BLaER1 (cell line): ENCODE data around the gene HSF2.

Experiments
- H3K27ac ChIP-seq: shearing (Covaris generic); formaldehyde crosslinking; 2 replicates; pipeline ENCODE4 v1.8.1; 2022
- H3K27me3 ChIP-seq: shearing (Covaris generic); formaldehyde crosslinking; 2 replicates; pipeline ENCODE4 v1.8.1; 2022
- H3K36me3 ChIP-seq: shearing (Covaris generic); formaldehyde crosslinking; 2 replicates; pipeline ENCODE4 v1.8.1; 2022
- H3K4me1 ChIP-seq: shearing (Covaris generic); formaldehyde crosslinking; 2 replicates; pipeline ENCODE4 v1.8.1; 2022
- H3K4me2 ChIP-seq: shearing (Covaris generic); formaldehyde crosslinking; 2 replicates; pipeline ENCODE4 v1.8.1; 2022
- H3K4me3 ChIP-seq: shearing (Covaris generic); formaldehyde crosslinking; 2 replicates; pipeline ENCODE4 v1.8.1; 2022
- H3K9ac ChIP-seq: shearing (Covaris generic); formaldehyde crosslinking; 2 replicates; pipeline ENCODE4 v1.8.1; 2022
- H3K9me3 ChIP-seq: shearing (Covaris generic); formaldehyde crosslinking; 2 replicates; pipeline ENCODE4 v1.8.1; 2022
- H4K20me1 ChIP-seq: shearing (Covaris generic); formaldehyde crosslinking; 2 replicates; pipeline ENCODE4 v1.8.1; 2022
- Cebpa-rat ChIP-seq: shearing (Covaris generic); IDR thresholded peaks from 2 replicates; pipeline ENCODE4 v1.8.1; 2022

HSF2 gene

DNA sequence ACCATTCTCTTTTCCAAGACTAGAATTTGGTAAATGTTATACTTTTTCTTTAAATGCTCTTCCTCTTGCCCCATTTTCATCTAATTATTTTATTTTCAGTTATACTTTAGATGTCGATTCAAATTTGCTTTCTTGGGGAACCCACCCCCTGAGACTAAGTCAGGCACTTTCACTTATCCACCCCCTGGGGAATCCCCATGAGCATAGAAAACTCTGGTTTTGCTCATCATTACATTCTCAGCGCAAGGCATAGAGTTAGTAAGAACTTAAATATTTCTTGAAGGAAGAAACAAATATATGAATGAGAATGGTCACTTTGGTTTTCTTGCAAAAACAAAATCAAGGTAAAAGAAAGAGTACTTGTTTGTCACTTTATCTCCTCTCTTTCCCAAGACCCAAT, 25.1 kb upstream of the HSF2 start:
- Histone ChIP-seq H3K4me1 (no peaks in the 10 kb centered on the region), H3K4me2 (no peak overlapping the region), H3K36me3 (no peaks in the 10 kb centered on the region), H3K9me3 (no peaks in the 10 kb centered on the region), H4K20me1 (no peaks in the 10 kb centered on the region), H3K4me3 (no peak overlapping the region), H3K9ac (no peak overlapping the region), H3K27ac (no peak overlapping the region), H3K27me3 (no peaks in the 10 kb centered on the region)
- TF ChIP-seq Cebpa-rat, result no peak

DNA sequence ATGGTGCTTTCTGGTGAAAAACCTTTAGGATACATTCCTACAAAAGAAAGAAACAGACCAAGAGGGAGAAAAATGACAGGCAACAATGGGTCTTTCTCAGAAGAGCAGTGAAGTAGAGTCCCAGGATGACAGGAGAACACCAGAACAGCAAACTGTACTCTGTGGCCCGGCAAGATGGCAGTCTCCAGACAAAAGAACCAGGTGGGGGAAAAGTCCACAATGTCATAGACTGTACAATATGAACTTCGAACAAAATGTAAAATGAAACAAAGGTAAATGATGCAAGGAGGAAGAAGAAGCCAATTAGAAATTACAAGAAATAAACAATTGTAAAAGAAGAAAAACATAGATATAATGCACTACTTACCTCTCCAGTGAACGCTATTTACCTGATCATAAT, 23.2 kb upstream of the HSF2 start:
- H4K20me1 ChIP-seq, result no peaks in the 10 kb centered on the region
- no peaks in the 10 kb centered on the region for H3K9me3 ChIP-seq
- H3K4me2 ChIP-seq, result no peak overlapping the region
- no peaks in the 10 kb centered on the region for H3K27me3 ChIP-seq
- TF ChIP-seq Cebpa-rat, result no peak
- no peak overlapping the region for H3K4me3 ChIP-seq
- no peaks in the 10 kb centered on the region for H3K36me3 ChIP-seq
- H3K9ac ChIP-seq, result no peak overlapping the region
- H3K4me1 ChIP-seq, result no peaks in the 10 kb centered on the region
- no peak overlapping the region for H3K27ac ChIP-seq

DNA sequence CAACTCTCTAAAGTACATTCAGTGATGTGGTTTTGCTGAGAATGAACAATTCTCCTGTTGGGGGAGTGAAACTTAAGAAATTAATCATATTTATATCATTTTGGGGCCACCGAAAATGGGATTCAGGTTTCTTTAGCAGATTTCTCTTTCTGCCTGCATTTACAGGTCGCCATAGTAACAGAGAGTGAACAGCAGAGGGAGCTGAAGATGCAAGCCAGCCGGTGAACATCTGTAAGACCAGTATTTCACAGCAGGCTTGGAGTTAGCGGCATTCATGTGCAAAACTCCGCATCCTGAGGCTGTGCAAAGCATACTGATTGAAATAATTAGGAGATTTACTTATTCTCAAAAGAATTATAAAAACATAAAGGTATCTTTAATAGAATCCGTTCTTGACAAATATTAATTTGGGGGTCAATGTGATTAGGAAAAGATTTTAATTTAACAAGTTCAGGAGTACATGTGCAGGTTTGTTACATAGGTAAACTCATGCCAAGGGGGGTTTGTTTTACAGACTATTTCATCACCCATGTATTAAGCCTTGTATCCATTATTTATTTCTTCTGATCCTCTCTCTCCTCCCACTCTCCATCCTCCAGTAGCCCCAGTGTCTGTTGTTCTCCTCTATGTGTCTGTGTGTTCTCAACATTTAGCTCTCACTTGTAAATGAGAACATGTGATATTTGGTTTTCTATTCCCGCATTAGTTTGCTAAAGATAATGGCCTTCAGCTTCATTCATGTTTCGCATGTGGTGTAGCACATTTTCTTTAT, 17.8 kb upstream of the HSF2 start:
- Histone ChIP-seq H3K27ac (no peak overlapping the region), H3K36me3 (no peaks in the 10 kb centered on the region), H3K4me3 (no peak overlapping the region), H3K9ac (no peak overlapping the region), H3K4me2 (no peak overlapping the region), H3K27me3 (no peaks in the 10 kb centered on the region), H3K9me3 (no peaks in the 10 kb centered on the region), H4K20me1 (no peaks in the 10 kb centered on the region), H3K4me1 (no peaks in the 10 kb centered on the region)
- no peak for TF ChIP-seq Cebpa-rat

- H3K9me3 ChIP-seq, result no peaks in the 10 kb centered on the region
- H3K4me1 ChIP-seq, result no peaks in the 10 kb centered on the region
- no peaks in the 10 kb centered on the region for H3K36me3 ChIP-seq
- H3K27ac ChIP-seq, result no peak overlapping the region
- no peak for TF ChIP-seq Cebpa-rat
- H3K9ac ChIP-seq, result no peak overlapping the region
- no peak overlapping the region for H3K4me3 ChIP-seq
- H3K27me3 ChIP-seq, result no peaks in the 10 kb centered on the region
- H3K4me2 ChIP-seq, result no peak overlapping the region
- H4K20me1 ChIP-seq, result no peaks in the 10 kb centered on the region
These were observed 13.4 kb upstream of the HSF2 start for GRCh38 chr6:122385857-122386612.

- no peaks in the 10 kb centered on the region for H3K4me1 ChIP-seq
- no peak overlapping the region for H3K27ac ChIP-seq
- H4K20me1 ChIP-seq, result no peaks in the 10 kb centered on the region
- no peaks in the 10 kb centered on the region for H3K9me3 ChIP-seq
- H3K4me3 ChIP-seq, result no peak overlapping the region
- no peak overlapping the region for H3K9ac ChIP-seq
- H3K27me3 ChIP-seq, result no peaks in the 10 kb centered on the region
- TF ChIP-seq Cebpa-rat, result no peak
- H3K4me2 ChIP-seq, result no peak overlapping the region
- no peaks in the 10 kb centered on the region for H3K36me3 ChIP-seq
These were observed 10.5 kb upstream of the HSF2 start for GRCh38 chr6:122388945-122389344.

GRCh38 chr6:122389704-122390372, 9.6 kb upstream of the HSF2 start:
- no peaks in the 10 kb centered on the region for H4K20me1 ChIP-seq
- H3K9me3 ChIP-seq, result no peaks in the 10 kb centered on the region
- no peaks in the 10 kb centered on the region for H3K27me3 ChIP-seq
- H3K4me1 ChIP-seq, result no peaks in the 10 kb centered on the region
- no peak overlapping the region for H3K4me3 ChIP-seq
- no peak overlapping the region for H3K9ac ChIP-seq
- H3K36me3 ChIP-seq, result no peaks in the 10 kb centered on the region
- no peak overlapping the region for H3K4me2 ChIP-seq
- no peak for TF ChIP-seq Cebpa-rat
- no peak overlapping the region for H3K27ac ChIP-seq

- Histone ChIP-seq H3K9ac (no peak overlapping the region), H3K27ac (no peak overlapping the region), H3K9me3 (no peaks in the 10 kb centered on the region), H3K4me1 (no peaks in the 10 kb centered on the region), H4K20me1 (no peaks in the 10 kb centered on the region), H3K4me3 (no peak overlapping the region), H3K4me2 (no peak overlapping the region), H3K36me3 (no peaks in the 10 kb centered on the region), H3K27me3 (no peaks in the 10 kb centered on the region)
- no peak for TF ChIP-seq Cebpa-rat
These were observed 6.7 kb upstream of the HSF2 start for GRCh38 chr6:122392564-122393350.

GRCh38 chr6:122393351-122393896, 6.0 kb upstream of the HSF2 start:
- no peak for TF ChIP-seq Cebpa-rat
- H3K4me1 ChIP-seq, result no peaks in the 10 kb centered on the region
- no peak overlapping the region for H3K4me2 ChIP-seq
- H3K4me3 ChIP-seq, result no peak overlapping the region
- no peak overlapping the region for H3K27ac ChIP-seq
- no peaks in the 10 kb centered on the region for H3K27me3 ChIP-seq
- H3K36me3 ChIP-seq, result no peaks in the 10 kb centered on the region
- H3K9ac ChIP-seq, result no peak overlapping the region
- H4K20me1 ChIP-seq, result no peaks in the 10 kb centered on the region
- no peaks in the 10 kb centered on the region for H3K9me3 ChIP-seq

DNA sequence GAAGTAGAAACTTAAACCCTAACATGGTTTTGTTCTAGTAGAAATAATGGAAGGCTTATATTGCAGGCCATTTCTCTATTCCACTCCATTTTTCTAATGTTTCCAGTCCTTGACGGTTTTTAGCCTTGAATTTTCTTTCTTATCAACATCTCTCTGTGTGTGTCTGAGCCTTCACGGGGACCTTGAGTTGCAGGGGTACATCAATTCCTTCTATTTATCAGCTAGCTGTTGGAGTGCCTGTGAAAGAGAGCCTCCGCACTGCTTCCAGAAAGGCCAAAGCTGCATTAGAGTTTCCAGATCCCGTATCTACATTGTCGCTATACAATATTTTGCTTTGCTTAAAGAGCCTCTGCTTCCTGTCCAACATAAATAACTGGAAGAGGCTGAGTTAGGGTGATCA, 5.4 kb upstream of the HSF2 start:
- H3K4me3 ChIP-seq, result no peak overlapping the region
- no peak overlapping the region for H3K4me2 ChIP-seq
- no peak for TF ChIP-seq Cebpa-rat
- H3K9ac ChIP-seq, result no peak overlapping the region
- H3K4me1 ChIP-seq, result no peaks in the 10 kb centered on the region
- no peak overlapping the region for H3K27ac ChIP-seq
- H3K36me3 ChIP-seq, result no peaks in the 10 kb centered on the region
- H4K20me1 ChIP-seq, result no peaks in the 10 kb centered on the region
- H3K9me3 ChIP-seq, result no peaks in the 10 kb centered on the region
- no peaks in the 10 kb centered on the region for H3K27me3 ChIP-seq
